ENCODE data around the gene ITPK1. TPM values are rescaled to one million over a fixed set of nuclear protein-coding genes. Genes with fewer than 3 reads are reported as not detected.

The ITPK1 gene
- total RNA-seq, 1 donor from 2014 or later, result 112 TPM

DNA sequence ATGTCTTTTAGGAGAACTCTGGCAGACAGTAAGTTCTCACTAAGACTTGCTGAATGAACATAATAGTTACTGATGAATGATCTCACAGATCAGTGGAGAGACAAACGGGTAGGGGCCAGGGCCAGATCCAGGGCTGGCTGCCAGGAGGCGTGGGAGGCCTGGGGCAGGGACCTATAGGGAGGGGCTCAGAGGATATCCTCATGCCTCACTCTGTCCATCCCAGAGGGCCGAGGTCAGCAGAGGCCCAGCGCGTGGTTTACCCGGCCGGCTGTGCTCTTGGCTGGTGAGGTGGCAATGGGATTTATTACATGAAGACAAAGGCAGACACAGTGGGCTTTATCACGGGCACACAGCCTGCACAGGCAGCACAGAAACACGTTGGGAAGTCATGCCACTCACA is 107.3 kb downstream of the ITPK1 start:
- TF ChIP-seq, protein P1, sequence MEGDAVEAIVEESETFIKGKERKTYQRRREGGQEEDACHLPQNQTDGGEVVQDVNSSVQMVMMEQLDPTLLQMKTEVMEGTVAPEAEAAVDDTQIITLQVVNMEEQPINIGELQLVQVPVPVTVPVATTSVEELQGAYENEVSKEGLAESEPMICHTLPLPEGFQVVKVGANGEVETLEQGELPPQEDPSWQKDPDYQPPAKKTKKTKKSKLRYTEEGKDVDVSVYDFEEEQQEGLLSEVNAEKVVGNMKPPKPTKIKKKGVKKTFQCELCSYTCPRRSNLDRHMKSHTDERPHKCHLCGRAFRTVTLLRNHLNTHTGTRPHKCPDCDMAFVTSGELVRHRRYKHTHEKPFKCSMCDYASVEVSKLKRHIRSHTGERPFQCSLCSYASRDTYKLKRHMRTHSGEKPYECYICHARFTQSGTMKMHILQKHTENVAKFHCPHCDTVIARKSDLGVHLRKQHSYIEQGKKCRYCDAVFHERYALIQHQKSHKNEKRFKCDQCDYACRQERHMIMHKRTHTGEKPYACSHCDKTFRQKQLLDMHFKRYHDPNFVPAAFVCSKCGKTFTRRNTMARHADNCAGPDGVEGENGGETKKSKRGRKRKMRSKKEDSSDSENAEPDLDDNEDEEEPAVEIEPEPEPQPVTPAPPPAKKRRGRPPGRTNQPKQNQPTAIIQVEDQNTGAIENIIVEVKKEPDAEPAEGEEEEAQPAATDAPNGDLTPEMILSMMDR (IDR thresholded peaks at IDR 0.05; ENCODE audit: borderline replicate concordance), result no peak
- H3K36me3 ChIP-seq, result no peaks in the 10 kb centered on the region
- intact Hi-C loops (cut with micrococcal nuclease), result no loop called here
- peak overlapping the region; percentile 87 for H3K27ac ChIP-seq (replicated peaks)
- no peaks in the 10 kb centered on the region for H3K27me3 ChIP-seq (ENCODE audit: low read depth)
- peaks cover 100% of the 10 kb centered on the region for H3K4me1 ChIP-seq
- DNase-seq, result peak; percentile 63
- no peaks in the 10 kb centered on the region for H3K9me3 ChIP-seq (replicated peaks)
- no peak overlapping the region for H3K4me3 ChIP-seq

DNA sequence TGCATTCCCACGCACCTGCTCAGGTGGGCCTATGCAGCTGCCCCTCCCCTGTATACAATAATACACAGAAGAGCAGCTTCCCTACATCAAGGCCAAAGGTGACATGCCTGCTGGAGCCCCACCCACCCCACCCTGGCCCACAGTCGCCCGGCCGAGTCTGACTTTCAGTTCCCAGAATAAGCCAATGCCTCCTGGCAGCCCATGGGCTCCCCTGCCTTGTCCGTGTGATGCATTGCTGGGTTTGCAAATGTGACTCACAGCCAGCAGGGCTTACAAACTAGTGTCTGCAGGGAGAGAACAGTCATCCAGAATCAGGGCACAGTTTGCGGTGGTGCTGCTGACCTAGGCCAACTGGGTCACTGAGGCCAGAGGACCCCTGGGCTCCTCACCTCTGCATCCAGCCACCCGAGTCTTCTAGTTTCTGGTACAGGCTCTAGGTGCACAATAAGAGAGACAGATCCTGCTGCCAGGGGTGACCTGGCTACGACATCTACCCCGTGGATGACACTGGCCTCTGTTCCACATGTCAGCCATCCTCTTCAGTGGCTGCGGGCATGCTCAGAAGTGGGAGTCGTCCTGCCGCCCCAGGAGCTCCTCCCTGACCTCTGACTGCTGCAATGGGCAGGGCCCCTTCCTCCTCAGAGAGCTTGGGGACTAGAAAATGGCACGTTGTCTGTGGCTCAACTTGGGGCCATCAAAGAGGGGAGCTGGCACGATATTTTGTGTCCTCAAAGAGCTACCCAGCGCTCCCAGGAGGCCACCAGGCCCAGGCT is 108.3 kb downstream of the ITPK1 start:
- no peak overlapping the region for H3K4me3 ChIP-seq
- H3K27me3 ChIP-seq (ENCODE audit: low read depth), result no peaks in the 10 kb centered on the region
- TF ChIP-seq, protein P1 (IDR thresholded peaks at IDR 0.05; ENCODE audit: borderline replicate concordance), result no peak
- intact Hi-C loops (cut with micrococcal nuclease), result no loop called here
- no peaks in the 10 kb centered on the region for H3K9me3 ChIP-seq (replicated peaks)
- H3K4me1 ChIP-seq, result peaks cover 98% of the 10 kb centered on the region
- peak overlapping the region; percentile 87 for H3K27ac ChIP-seq (replicated peaks)
- no peak for DNase-seq
- H3K36me3 ChIP-seq, result no peaks in the 10 kb centered on the region

DNA sequence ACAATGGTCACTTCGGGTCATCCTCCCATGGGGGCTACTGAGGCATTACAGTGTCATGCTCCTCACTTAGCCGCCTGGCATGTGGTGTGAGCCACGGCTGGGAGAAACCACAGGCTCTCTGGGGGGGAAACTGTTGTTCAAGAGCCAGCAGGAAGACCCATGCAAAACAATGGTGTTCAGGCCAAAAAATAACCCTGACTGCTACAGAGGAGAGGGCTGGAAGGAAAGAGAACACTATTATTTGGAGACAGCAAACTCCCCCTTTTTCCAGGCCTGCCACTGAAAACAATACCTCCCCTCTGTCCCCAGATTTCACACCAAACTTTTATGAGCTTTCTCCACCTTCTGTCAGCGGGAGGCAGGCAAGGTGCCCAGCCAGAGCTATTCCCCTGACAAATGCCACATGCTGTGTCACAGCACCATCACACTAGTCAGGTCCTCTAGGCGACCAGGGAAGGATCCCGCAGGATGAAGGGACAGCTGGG is 109.1 kb downstream of the ITPK1 start:
- Histone ChIP-seq H3K36me3 (no peaks in the 10 kb centered on the region), H3K4me1 (peaks cover 90% of the 10 kb centered on the region)

DNA sequence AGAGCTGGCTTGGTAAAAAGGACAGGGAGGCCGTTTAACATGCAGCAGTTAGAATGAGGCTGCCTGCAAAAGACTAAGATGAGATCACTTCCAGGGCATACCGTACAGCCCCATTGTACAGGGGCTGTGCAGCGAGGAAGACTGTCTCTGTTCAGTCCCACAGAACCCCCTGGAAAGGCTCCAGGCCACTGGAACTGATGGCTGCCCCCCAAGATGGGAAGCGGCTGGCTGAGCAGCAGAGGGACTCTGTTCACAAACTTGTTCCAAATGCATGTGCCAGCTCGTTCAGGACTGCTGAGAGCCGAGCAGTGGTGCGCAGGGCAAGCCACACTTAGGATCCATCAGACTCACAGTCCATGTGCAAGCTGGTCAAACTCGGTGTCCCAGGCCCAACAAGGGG is 109.9 kb downstream of the ITPK1 start:
- Histone ChIP-seq H3K9me3 (replicated peaks) (no peaks in the 10 kb centered on the region), H3K4me3 (no peak overlapping the region), H3K4me1 (peaks cover 82% of the 10 kb centered on the region), H3K27me3 (ENCODE audit: low read depth) (no peaks in the 10 kb centered on the region), H3K36me3 (no peaks in the 10 kb centered on the region), H3K27ac (replicated peaks) (peak overlapping the region; percentile 87)
- no peak for DNase-seq
- TF ChIP-seq, protein P1 (IDR thresholded peaks at IDR 0.05; ENCODE audit: borderline replicate concordance), result no peak
- intact Hi-C loops (cut with micrococcal nuclease), result no loop called here

More for the DNA sequence above, 109.1 kb downstream of the ITPK1 start:
- peak overlapping the region; percentile 87 for H3K27ac ChIP-seq (replicated peaks)
- no peaks in the 10 kb centered on the region for H3K9me3 ChIP-seq (replicated peaks)
- TF ChIP-seq, protein P1 (IDR thresholded peaks at IDR 0.05; ENCODE audit: borderline replicate concordance), result no peak
- DNase-seq, result no peak
- H3K27me3 ChIP-seq (ENCODE audit: low read depth), result no peaks in the 10 kb centered on the region
- intact Hi-C loops (cut with micrococcal nuclease), result no loop called here
- H3K4me3 ChIP-seq, result no peak overlapping the region

DNA sequence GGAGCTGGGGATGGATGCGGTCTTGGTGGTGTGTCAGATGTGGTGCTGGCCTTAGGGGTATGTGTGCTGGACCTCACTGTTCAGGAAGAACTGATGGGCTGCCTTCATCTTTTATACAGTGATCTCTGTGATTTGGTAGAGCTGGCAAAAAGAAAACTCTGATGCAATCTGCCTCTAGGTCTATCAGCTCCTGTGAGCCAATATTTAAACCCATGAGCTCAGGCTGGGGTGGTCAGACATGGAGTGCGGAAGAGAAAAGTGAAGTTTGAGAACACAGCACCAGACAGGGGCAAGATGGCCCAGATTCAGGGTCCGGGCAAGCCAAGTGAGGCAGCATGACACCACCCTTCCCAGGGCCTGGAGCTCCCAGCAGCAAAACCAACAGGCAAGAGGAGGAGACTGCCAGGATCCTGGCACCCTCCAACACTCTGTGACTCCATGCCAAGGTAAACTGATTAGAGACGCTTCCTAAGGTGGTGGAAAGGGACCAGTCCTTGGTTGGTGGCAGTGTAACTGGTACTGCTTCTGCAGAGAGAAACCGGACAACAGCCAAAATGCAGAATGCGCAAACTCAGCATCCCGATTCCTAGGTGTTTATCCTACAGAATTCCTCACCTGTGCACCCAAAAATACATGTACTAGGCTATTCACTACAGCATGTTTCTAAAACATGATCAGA is 110.5 kb downstream of the ITPK1 start:
- Histone ChIP-seq H3K4me3 (no peak overlapping the region), H3K36me3 (no peaks in the 10 kb centered on the region), H3K9me3 (replicated peaks) (no peaks in the 10 kb centered on the region), H3K27me3 (ENCODE audit: low read depth) (no peaks in the 10 kb centered on the region), H3K27ac (replicated peaks) (peak overlapping the region; percentile 87), H3K4me1 (peaks cover 76% of the 10 kb centered on the region)
- no peak for DNase-seq
- TF ChIP-seq, protein P1 (IDR thresholded peaks at IDR 0.05; ENCODE audit: borderline replicate concordance), result no peak
- intact Hi-C loops (cut with micrococcal nuclease), result no loop called here
